BJ (cell line): ENCODE measurements around the gene FAM114A1. TPM values are rescaled to one million over a fixed set of nuclear protein-coding genes. Genes with fewer than 3 reads are reported as not detected.

Source experiments
- CTCF ChIA-PET: fragments of 350-600 bp; formaldehyde crosslinking; extraction: SDS; loops from one replicate; lab custom pipeline; 2021; ENCODE audit warnings: antibody characterized with exemption, inconsistent platforms; lab: Yijun Ruan, JAX
- POLR2A ChIA-PET: fragments of 300-600 bp; sonication (Branson Sonifier 250); formaldehyde crosslinking; extraction: SDS; loops from one replicate; lab custom pipeline; 2021; ENCODE audit warnings: antibody characterized with exemption; lab: Charles Lee
- DNase-seq: peaks from one replicate; pipeline ENCODE4 v3.0.0-alpha.2; 2011; ENCODE audit warnings: low read depth
- H3K27me3 ChIP-seq: 2 replicates; pipeline ENCODE4 v1.6.0; 2011; ENCODE audit warnings: low read length; ENCODE audit not compliant: control insufficient read depth, insufficient read depth
- H3K36me3 ChIP-seq: 2 replicates; pipeline ENCODE4 v1.5.1; 2011; ENCODE audit warnings: low read length; ENCODE audit not compliant: control insufficient read depth, insufficient read depth
- H3K4me3 ChIP-seq: 2 replicates; pipeline ENCODE4 v1.5.1; 2011; ENCODE audit warnings: low read depth, mild to moderate bottlenecking, control low read depth, low read length
- CTCF ChIP-seq: IDR thresholded peaks from 2 replicates; pipeline ENCODE4 v1.5.1; 2011; ENCODE audit warnings: low read depth, mild to moderate bottlenecking, control low read depth, inconsistent platforms, low read length, moderate library complexity; ENCODE audit not compliant: insufficient read depth
- polyA plus RNA-seq: library from polyadenylated mRNA; depleted of rRNA; stranded (reverse); fragments of >200 nt; gene quantifications from 2 replicates; pipeline ENCODE4 v1.2.3, GENCODE V29; 2011

Gene FAM114A1
- polyA plus RNA-seq, 1 experiment = 184 TPM

DNA sequence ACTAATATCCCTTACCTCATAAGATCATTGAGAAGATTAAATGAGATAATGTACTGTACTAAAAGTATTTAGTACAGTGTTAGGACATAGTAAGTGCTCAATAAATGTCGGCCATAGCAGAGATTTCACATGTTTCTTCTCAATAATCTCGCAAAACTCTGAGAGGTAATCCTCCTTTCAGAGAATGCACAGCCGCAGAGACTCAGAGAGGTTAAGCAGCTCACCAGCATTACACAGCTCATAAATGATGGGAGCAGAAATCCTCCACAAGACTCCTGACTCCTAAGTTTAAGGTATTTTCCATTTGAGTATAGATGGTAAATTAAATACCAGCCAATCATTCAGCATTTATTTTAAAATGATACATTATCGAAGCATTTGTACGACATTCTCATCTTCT, 34.6 kb downstream of the FAM114A1 start:
- POLR2A ChIA-PET = no interaction called here
- H3K4me3 ChIP-seq = no peak overlapping the region
- peaks cover 26% of the 10 kb centered on the region for H3K36me3 ChIP-seq

DNA sequence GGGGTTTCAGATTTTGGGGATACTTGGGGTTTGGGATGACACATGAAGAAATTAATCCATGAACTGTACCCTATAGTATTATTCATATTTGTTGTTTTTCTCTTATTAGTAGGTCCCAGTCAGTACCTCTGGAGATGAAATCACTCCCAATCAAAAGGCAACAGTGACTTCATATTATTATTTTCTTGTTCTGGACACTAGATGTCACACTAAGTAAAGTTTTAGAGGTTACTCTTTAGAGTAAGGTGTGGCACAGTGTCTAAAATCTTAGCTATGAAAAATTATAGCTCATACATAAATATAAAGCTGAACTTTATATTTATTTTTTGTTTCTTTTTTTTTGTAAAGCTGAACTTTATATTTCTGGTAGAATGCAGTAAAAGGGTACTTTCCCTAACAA, 35.1 kb downstream of the FAM114A1 start:
- DNase-seq = no peak
- H3K27me3 ChIP-seq = no peaks in the 10 kb centered on the region
- H3K4me3 ChIP-seq = no peak overlapping the region
- peaks cover 26% of the 10 kb centered on the region for H3K36me3 ChIP-seq
- ChIA-PET CTCF (interaction anchor here (0.6 to 1.0 kb wide), 3 partner anchors 12 to 258 kb away, joined by 3 to 6 read pairs (median 3); no protein-coding TSS in a partner anchor), POLR2A (no interaction called here)
- no peak for TF ChIP-seq CTCF

More for the DNA sequence above, 34.6 kb downstream of the FAM114A1 start:
- no peaks in the 10 kb centered on the region for H3K27me3 ChIP-seq
- CTCF ChIA-PET = interaction anchor here (1.3 to 1.5 kb wide), 4 partner anchors 10 to 233 kb away, joined by 3 to 11 read pairs (median 4); no protein-coding TSS in a partner anchor
- DNase-seq = no peak
- TF ChIP-seq CTCF = no peak

- peaks cover 24% of the 10 kb centered on the region for H3K36me3 ChIP-seq
- DNase-seq = no peak
- TF ChIP-seq CTCF = no peak
- no peaks in the 10 kb centered on the region for H3K27me3 ChIP-seq
- no peak overlapping the region for H3K4me3 ChIP-seq
- POLR2A ChIA-PET = no interaction called here
- CTCF ChIA-PET = interaction anchor here (1.5 kb wide), 1 partner anchor 12 kb away, joined by 5 read pairs; no protein-coding TSS in a partner anchor
Observed at GRCh38 chr4:38904090-38904666, 36.6 kb downstream of the FAM114A1 start.

DNA sequence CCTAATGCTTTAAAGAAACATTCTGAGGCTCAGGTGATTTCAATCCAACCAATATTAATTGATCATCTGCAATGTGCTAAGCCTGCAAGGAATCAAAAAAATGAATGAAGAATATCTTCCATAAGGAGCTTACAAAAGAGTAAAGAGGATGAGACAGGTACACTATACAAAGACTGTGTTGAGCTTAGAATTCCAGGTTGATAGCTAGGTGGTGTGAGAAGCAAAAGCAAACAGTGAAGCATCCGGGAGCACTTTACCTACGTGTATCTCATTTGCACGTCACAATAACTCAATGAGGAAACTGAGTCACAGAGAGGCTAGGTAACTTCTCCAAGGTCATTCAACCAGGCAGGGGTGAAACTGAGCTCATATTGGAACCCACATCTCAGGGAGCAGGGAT, 37.1 kb downstream of the FAM114A1 start:
- ChIA-PET POLR2A (no interaction called here), CTCF (interaction anchor here (1.5 kb wide), 1 partner anchor 11 kb away, joined by 5 read pairs; no protein-coding TSS in a partner anchor)
- Histone ChIP-seq H3K36me3 (peaks cover 25% of the 10 kb centered on the region), H3K27me3 (no peaks in the 10 kb centered on the region), H3K4me3 (no peak overlapping the region)
- no peak for TF ChIP-seq CTCF
- no peak for DNase-seq

DNA sequence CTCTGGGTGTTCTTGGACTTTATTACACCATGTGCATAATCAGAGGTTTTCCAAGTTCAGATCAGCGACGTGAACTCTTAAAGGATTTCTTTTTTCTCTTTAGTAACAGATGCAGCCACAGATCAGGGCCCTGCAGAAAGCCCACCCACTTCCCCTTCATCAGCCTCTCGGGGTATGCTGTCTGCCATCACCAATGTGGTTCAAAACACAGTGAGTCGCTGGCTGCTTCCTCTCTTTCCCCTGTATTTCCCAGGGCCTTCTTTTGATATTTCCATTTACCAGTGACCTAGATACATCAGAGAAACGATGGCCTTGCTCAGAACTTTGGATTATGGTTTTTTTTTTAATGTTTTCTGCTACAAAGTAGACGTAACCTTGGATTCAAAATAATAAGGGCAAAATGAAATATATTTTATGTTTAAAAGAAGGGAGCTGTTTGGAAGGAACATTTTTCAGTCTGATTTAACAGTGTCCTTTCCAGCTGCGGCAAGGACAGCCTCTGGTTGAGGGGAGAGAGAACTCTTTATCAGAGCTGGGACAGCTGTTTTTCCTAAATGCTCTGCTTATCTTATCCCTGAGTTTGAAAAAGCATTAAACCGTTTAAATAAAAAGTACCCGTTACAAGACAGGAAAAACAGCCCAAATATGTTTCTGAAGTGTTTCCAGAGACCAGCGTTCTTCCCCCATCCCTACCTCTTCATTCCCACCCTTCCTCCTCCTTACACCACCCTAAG, 38.2 kb downstream of the FAM114A1 start:
- ChIA-PET POLR2A (no interaction called here), CTCF (interaction anchor here (1.0 kb wide), 1 partner anchor 12 kb away, joined by 3 read pairs; no protein-coding TSS in a partner anchor)
- Histone ChIP-seq H3K27me3 (no peaks in the 10 kb centered on the region), H3K4me3 (no peak overlapping the region), H3K36me3 (peaks cover 32% of the 10 kb centered on the region)
- DNase-seq = no peak
- no peak for TF ChIP-seq CTCF
